GM21515 (cell line): ENCODE measurements around the gene RNASE4.
"Not testable (repeated sequence)": the region's sequence is repeated elsewhere in the genome, so short reads cannot be mapped to it uniquely, and the experiment has no call there.

Source experiments
- ATAC-seq: cut with Tn5 transposase; IDR thresholded peaks from one replicate; pipeline ENCODE4 v1.9.1; 2021; ENCODE audit not compliant: unreplicated experiment

RNASE4 gene

DNA sequence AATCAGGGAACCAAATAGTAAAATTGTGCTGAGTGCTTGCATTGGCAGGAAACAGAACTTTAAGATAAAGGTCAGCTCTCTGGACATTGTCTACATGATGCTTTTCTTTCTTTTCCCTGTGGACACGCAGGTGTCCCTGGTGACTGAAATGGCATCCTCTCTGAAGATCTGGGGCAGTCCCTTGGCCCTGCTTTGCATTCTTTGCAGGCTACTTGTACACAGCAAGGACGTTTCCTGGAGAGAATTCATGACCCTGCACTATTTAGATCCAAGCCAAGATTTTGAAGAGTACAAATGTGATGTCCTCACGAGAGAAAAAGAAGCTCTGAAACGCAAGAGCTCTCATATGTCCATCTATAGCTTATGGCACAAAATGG, 50.1 kb downstream of the RNASE4 start:
- no peak for ATAC-seq

DNA sequence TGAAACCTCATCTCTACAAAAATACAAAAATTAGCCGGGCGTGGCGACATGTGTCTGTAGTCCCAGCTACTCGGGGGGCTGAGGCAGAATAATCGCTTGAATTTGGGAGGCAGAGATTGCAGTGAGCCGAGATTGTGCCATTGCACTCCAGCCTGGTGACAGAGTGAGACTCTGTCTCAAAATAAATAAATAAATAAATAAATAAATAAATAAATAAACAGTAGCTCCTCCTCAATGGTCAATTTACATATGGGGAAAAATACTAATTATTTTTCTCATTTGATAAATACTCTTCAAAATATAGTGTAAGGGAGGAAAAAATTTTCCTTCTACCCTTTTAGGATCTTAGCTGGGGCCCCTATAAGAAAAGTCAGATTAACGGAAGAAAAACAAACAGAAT, 53.9 kb downstream of the RNASE4 start:
- ATAC-seq = not testable (repeated sequence)

DNA sequence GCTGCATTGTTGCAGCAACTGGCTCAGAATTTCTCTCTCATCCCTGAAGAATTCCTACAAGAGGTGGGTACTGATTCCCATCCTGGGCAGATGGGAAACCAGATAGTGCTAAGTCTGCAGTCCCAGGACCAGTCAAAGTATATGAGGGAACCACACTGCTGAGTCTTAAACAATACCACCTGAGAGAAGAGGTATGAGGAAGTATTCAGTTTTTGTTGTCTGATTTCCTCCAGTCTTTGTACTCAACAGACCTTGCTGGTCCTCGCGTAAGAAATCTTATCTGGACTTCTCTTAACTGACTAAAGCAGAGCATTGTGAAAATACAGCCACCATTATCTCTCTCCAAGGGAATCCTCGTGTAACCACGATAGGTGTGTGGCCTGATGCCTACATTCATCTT, 57.8 kb downstream of the RNASE4 start:
- no peak for ATAC-seq

DNA sequence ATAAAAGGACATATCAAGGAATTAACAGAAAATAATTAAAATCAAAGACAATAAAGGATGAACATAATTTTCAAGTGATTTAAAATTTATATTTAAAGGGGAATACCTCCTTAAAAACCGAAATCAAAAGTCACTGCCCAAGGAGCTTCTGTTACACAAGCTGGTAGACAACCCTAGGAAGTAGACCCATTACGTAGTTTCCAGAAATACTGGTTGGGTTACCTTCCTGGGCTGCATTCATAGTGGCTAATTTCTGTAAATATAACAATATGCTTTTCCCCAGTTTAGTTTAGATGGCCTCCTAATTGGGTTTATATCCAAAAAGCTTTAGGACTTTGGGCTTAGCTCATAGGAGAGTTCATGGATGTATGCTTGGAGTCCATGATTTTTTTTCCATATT, 59.2 kb downstream of the RNASE4 start:
- ATAC-seq = no peak

DNA sequence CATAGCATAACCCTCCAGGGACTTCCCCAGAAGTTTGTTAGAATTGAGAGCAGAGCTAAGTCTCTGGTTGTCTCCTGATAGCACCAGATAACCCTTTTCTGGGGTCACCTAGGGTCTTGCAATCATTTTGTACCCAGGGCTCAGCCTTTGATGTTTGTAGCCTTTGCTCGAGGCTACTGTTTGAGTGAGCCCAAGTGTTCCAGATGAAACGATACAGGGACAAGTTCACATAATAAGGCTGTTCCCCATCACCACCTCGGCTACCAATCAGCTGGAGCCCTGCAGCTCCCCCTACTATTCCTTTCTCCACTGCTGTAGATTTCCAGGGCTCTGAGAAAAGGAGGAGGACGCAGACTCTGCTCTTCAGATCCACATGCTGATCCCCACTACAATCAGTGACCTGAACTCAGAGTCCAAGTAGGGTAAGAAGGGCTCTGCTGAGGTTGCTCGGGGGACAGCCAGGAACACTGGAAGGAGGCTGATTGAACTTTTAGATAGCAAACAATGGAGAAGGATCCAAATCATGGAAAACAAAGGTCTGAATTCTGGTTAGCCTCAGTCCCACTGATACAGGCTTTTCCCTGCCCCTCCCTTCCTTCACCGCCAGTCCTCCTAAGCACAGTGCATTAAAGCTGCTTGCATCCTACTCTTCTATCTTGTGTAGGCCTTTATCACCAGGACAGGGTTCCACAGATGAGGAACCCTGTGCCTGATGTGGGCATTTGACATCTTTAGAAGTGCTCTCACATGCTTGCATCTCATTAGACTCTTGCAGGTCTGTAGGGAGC, 61.4 kb downstream of the RNASE4 start, which contains the start of gene EDDM3A:
Gene EDDM3A (plus strand): TSS at position 317 of the 788 bp plus-strand sequence. CDS start 1,694 bp downstream, outside the sequence.
- no peak for ATAC-seq

DNA sequence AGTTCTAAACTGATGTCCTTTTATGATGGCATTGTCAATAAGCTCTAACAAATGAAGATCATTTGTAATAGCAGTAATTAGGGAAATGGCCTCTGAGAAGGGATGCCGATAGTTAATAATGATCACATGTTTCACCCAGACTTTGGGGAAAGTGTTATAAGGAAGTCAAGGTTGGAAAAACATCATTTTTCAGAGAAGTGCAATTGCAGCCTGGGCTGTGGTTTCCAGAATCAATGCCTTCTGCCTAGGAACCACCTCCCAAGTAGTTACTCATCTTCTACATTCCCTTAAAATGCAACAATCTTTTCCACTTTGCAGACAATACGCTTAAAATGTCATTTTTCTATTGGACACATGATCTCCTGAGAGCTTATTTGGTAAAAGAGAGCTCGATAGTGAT, 62.2 kb downstream of the RNASE4 start:
- ATAC-seq = no peak

DNA sequence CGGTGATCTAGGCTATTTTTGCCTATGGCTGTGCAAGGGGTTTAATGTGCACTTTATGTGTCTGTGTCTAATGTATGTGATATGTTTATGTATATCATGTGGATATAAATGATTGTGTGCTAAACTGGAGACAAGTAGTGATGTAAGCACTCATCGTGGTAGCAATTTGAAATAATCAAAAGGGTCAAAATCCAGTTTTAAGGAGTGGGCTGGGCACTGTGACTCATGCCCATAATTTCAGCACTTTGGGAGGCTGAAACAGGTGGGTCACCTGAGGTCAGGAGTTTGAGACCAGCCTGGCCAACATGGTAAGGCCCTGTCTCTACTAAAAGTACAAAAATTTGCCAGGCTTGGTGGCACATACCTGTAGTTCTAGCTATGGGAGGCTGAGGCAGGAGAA, 64.1 kb downstream of the RNASE4 start:
- no peak for ATAC-seq

DNA sequence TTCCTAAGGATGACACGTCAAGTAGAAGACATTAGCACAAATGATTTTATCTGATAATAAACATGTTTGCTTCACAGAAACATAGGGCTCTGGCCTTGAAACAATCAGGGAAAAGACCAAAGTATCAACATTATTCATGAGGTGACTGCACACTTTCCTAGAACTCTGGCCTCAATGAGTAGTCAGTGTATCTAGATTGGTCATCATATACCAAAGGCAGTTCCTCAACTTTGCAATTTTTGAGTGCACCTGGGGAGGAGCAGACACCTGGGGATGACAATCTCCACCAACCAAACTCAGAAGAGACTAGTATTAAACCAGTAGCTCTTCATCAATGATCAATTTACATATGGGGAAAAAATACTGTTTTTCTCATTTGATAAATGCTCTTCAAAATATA, 65.8 kb downstream of the RNASE4 start:
- no peak for ATAC-seq
